Activated naive CD4-positive, alpha-beta T cell treated with anti-CD3 and anti-CD28 coated beads, Interleukin-2, amount 50 U/mL, for 24 hours (primary cell): ENCODE measurements around the gene CDK3.
"Not testable (repeated sequence)": the region's sequence is repeated elsewhere in the genome, so short reads cannot be mapped to it uniquely, and the experiment has no call there.

ENCODE experiments used
- H3K27ac Mint-ChIP-seq: one replicate; pipeline ENCODE4 v1.8.0; 2021; ENCODE audit warnings: mild to moderate bottlenecking, mixed read lengths
- H3K27me3 Mint-ChIP-seq: one replicate; pipeline ENCODE4 v1.8.0; 2021; ENCODE audit warnings: mixed read lengths
- H3K36me3 Mint-ChIP-seq: one replicate; pipeline ENCODE4 v1.8.0; 2021; ENCODE audit warnings: mixed read lengths
- H3K4me1 Mint-ChIP-seq: one replicate; pipeline ENCODE4 v1.8.0; 2021; ENCODE audit warnings: mixed read lengths
- H3K4me3 Mint-ChIP-seq: one replicate; pipeline ENCODE4 v1.8.0; 2021; ENCODE audit warnings: mild to moderate bottlenecking, mixed read lengths
- H3K9me3 Mint-ChIP-seq: one replicate; pipeline ENCODE4 v1.8.0; 2021; ENCODE audit warnings: mixed read lengths

Gene CDK3

DNA sequence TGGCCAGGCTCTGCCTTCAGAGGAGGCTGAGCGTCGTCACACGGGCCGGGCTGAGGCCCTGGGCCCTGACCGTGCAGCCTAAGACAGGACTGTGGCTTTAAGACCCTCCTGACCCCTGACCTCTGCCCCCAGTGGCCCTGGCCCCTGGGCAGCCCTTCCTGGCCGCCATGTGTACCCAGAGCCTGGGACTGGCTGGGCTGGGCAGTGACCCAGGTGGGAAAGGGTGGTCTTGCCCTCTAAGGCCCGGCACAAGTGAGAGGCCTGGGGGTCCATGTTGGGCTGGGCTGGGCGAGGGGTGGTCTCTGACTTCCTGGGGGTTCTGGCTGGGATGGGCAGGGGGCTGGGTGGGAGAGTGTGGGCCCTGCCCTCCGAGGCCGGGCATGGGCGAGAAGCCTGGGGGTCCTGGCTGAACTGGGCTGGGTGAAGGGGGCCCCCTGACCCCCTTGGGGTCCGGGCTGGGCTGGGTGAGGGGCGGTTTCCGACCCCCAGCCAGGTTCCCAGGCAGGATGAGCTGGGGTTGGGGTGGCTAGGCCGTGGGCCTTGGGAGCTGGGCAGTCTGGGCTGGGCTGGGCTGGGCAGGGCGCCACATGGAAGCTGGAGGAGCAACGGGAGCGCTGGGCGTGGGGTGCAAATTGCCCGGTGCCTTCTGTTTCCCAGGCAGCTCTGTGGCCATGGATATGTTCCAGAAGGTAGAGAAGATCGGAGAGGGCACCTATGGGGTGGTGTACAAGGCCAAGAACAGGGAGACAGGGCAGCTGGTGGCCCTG is at the start of gene CDK3:
CDK3 (plus strand) TSS at position 101 of the 767 bp plus-strand sequence; CDS start at position 672, 571 bp downstream.
- no peaks in the 10 kb centered on the region for H3K9me3 Mint-ChIP-seq

GRCh38 chr17:75950855-75951554 is 49.6 kb upstream of the CDK3 start:
- no peak overlapping the region for H3K4me3 Mint-ChIP-seq
- no peaks in the 10 kb centered on the region for H3K27me3 Mint-ChIP-seq
- no peak overlapping the region for H3K27ac Mint-ChIP-seq
- no peaks in the 10 kb centered on the region for H3K4me1 Mint-ChIP-seq
- no peaks in the 10 kb centered on the region for H3K9me3 Mint-ChIP-seq
- H3K36me3 Mint-ChIP-seq: peaks cover 9% of the 10 kb centered on the region

More for the DNA sequence above, at the start of gene CDK3:
- Mint-ChIP-seq H3K27ac (no peak within 1 kb of the TSS), H3K27me3 (no peaks in the 10 kb centered on the region), H3K4me1 (peaks cover 19% of the 10 kb centered on the region), H3K36me3 (no peaks in the 10 kb centered on the region), H3K4me3 (no peak within 1 kb of the TSS)

DNA sequence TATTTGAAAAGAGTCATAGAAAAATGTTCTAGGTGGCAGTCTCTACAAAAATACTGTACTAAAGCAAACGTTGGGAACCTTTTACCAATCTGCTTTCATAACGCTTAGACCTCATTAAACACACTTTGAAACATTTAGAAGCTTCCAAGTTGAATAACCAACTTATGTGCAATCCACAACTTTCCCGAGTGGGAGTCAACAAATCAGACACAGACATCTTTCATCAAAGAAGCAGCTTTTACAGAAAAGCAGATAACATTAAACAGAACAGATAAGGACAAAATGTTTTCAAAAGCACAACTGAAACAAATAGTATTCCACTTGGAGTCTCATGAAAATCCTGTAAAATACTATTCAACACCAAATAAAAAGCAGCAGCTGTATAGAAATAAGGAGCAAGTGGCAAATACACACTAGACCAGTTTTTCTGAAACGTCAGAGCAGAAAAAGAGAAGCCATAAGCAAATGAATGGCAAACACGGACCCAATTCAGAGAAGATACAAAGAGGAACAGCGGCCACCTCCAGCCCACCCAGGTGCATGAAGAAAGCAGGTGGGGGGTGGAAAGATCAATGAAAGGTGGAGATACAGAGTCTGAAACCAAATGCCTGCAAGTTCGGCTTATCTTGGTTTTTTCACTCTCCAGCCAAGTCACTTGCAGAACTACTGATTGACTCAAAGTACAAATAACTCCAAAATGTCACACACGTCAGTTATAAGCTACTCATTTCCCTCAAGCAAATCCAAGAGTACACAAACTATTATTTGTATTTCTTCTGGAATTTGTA is 41.4 kb upstream of the CDK3 start:
- Mint-ChIP-seq H3K9me3 (no peaks in the 10 kb centered on the region), H3K4me3 (no peak overlapping the region), H3K27ac (no peak overlapping the region), H3K27me3 (no peaks in the 10 kb centered on the region), H3K4me1 (peaks cover 9% of the 10 kb centered on the region), H3K36me3 (peaks cover 9% of the 10 kb centered on the region)

GRCh38 chr17:75959839-75960511 is 40.7 kb upstream of the CDK3 start:
- Mint-ChIP-seq H3K4me3 (no peak overlapping the region), H3K27me3 (no peaks in the 10 kb centered on the region), H3K36me3 (peaks cover 9% of the 10 kb centered on the region), H3K27ac (no peak overlapping the region), H3K9me3 (no peaks in the 10 kb centered on the region), H3K4me1 (peaks cover 13% of the 10 kb centered on the region)

DNA sequence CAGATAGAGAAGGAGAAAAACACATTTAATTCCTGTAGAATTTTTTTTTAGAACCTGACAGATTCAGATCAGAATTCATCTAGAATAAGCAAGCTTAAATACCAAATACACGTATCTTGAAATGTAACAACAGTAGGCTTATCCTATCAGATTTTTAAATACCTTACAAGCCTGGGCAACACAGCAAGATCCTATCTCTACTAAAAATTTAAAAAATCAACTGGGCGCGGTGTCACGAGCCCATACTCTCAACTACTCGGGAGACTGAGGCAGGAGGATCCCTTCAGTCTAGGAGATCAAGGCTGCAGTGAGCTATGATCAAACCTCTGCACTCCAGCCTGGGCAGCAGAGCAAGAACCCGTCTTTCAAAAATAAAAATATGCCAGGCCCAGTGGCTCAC is 35.2 kb upstream of the CDK3 start:
- Mint-ChIP-seq H3K27me3 (no peaks in the 10 kb centered on the region), H3K4me3 (no peak overlapping the region), H3K36me3 (peaks cover 2% of the 10 kb centered on the region), H3K27ac (no peak overlapping the region), H3K9me3 (no peaks in the 10 kb centered on the region), H3K4me1 (peaks cover 13% of the 10 kb centered on the region)

GRCh38 chr17:75969044-75969443 is 31.6 kb upstream of the CDK3 start:
- not testable (repeated sequence) for H3K4me3 Mint-ChIP-seq, H3K36me3 Mint-ChIP-seq, H3K27ac Mint-ChIP-seq, H3K27me3 Mint-ChIP-seq, H3K9me3 Mint-ChIP-seq
- H3K4me1 Mint-ChIP-seq: peaks cover 29% of the 10 kb centered on the region

DNA sequence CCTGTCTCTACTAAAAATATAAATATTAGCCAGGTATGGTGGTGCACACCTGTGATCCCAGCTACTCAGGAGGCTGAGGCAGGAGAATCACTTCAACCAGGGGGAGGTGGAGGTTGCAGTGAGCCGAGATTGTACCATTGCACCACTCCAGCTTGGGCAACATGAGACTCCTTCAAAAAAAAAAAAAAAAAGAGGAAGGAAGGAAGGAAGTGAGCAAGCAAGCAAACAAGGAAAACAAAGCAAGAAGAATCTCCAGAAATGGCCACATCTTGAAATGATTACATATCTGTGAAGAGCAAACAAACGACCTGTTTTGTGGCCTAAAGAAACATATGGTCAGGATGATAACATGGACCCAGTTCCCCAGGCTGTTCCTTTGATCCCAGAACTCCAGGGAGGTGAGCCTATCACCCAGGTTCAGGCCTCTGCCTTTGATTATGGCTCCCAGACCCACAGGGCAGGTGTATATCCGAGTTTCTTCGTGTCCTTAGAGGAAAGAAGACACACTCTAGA is 30.6 kb upstream of the CDK3 start:
- H3K27ac Mint-ChIP-seq: no peak overlapping the region
- H3K36me3 Mint-ChIP-seq: peaks cover 8% of the 10 kb centered on the region
- peaks cover 25% of the 10 kb centered on the region for H3K4me1 Mint-ChIP-seq
- H3K27me3 Mint-ChIP-seq: no peaks in the 10 kb centered on the region
- H3K9me3 Mint-ChIP-seq: no peaks in the 10 kb centered on the region
- no peak overlapping the region for H3K4me3 Mint-ChIP-seq

DNA sequence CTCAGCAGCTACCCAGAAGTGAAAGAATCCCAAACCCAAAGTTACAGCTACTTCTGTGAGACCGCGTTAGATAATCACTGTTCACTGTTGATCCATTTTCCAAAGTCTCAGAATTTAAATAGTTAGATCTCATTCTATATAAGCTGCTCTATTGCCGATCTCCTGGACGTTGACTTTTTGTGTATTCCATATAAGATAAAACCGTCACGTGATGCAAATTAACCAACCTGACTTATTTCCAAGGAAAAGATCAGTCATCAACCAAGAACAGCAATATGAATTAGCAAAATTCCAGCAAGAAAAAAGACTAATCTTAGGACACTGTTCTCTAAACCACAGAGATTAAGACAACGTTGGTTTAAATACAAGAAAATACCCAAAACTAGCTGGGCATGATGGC is 30.0 kb upstream of the CDK3 start:
- H3K36me3 Mint-ChIP-seq: peaks cover 8% of the 10 kb centered on the region
- no peak overlapping the region for H3K4me3 Mint-ChIP-seq
- peaks cover 28% of the 10 kb centered on the region for H3K4me1 Mint-ChIP-seq
- no peaks in the 10 kb centered on the region for H3K9me3 Mint-ChIP-seq
- H3K27ac Mint-ChIP-seq: no peak overlapping the region
- no peaks in the 10 kb centered on the region for H3K27me3 Mint-ChIP-seq

DNA sequence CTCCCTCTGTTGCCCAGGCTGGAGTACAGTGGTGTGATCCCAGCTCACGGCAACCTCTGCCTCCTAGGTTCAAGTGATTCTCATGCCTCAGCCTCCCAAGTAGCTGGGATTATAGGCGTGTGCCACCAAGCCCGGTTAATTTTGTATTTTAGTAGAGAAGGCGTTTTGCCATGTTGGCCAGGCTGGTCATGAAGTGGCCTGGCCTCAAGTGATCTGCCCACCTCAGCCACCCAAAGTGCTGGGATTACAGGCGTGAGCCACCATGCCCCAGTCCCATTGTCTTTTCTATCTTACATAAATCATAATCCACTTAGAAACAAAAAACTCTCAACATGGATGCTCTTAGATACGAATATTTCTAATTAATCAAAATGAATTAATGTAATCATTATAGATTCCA is 25.5 kb upstream of the CDK3 start:
- H3K9me3 Mint-ChIP-seq, H3K4me3 Mint-ChIP-seq, H3K27ac Mint-ChIP-seq, H3K27me3 Mint-ChIP-seq: not testable (repeated sequence)
- H3K4me1 Mint-ChIP-seq: peaks cover 52% of the 10 kb centered on the region
- H3K36me3 Mint-ChIP-seq: peaks cover 10% of the 10 kb centered on the region

GRCh38 chr17:75975757-75976174 is 24.9 kb upstream of the CDK3 start:
- Mint-ChIP-seq H3K27ac (peak overlapping the region; percentile 95), H3K36me3 (peaks cover 10% of the 10 kb centered on the region), H3K4me1 (peaks cover 58% of the 10 kb centered on the region), H3K27me3 (no peaks in the 10 kb centered on the region), H3K9me3 (no peaks in the 10 kb centered on the region), H3K4me3 (peak overlapping the region; percentile 36)

DNA sequence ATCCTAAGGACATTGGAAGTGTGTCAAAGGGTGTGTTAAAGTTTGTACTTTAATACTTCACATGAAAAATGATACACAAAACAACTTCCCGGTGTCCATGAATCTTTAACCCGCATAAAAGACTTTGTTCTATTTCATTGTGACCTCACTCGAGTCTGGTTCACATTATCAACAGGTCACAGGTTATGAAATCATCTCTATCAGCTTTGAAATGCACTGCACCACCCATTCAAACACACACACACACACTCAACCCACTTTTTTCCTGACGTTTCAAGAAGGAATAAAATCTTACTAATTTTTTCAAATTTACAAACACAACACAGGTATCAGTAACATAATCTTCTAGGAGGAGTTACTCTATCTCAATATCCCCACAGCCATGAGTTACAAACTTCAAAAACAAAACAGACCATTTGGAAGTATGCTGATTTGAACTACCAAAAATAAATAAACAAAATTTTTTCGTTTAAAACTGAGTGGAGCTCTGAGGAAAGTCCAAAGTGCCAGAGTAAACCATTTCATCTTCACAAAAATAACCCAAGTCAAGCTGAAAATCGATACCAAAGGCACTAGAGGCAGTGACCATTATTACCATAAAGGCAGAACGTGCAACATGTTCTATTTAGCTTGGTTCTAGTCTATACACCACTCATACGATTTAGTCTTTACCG is 24.3 kb upstream of the CDK3 start:
- Mint-ChIP-seq H3K9me3 (no peaks in the 10 kb centered on the region), H3K27me3 (no peaks in the 10 kb centered on the region), H3K36me3 (peaks cover 10% of the 10 kb centered on the region), H3K27ac (peak overlapping the region; percentile 61), H3K4me3 (peak overlapping the region; percentile 40), H3K4me1 (peaks cover 62% of the 10 kb centered on the region)

DNA sequence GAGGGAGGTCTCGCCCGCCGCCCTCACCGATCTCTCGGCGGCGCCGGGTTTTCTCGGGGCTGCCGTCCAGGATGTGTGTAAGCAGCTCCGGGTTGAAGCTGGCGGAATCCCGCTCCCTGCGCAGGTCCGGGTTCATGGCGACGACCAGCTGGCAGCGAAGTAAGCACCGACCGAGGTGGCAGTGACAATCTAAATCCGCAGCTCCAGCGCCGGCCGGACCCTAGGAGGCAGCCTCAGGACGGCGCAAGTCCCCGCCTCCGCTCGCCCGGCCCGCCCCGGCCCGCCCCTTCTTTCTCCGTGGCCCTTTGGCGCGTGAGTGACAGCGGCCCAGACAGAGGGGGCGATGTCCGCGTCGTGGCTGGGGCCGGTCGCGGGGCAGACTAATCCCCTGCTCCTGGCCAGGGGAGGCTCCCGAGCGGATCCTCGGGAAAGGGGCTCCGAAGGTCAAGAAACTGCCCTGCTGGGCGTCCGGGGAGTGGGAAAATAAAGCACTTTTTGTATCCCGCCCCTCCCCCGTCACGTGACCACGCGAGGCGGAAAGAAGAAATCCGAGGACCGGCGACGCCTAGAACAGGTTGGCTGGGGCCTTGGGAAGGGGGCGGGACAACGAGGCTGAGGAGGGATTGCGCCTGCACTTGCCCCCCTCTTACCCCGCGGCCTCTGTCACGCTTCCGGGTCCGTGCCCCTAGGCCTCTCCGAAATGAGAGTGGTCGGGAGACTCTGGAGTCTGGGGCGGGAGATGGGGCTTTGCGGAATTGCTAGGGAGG is 21.5 kb upstream of the CDK3 start, which contains the start of the genes ACOX1 and TEN1:
ACOX1 (minus strand) TSS at position 229 of the 767 bp plus-strand sequence; CDS start at position 136, 93 bp downstream.
TEN1 (plus strand) TSS at position 303 of the 767 bp plus-strand sequence. CDS start 6,953 bp downstream, outside the sequence.
- H3K9me3 Mint-ChIP-seq: no peaks in the 10 kb centered on the region
- H3K27ac Mint-ChIP-seq: peak within 1 kb of the TSS; percentile 100
- peaks cover 4% of the 10 kb centered on the region for H3K36me3 Mint-ChIP-seq
- H3K4me1 Mint-ChIP-seq: peaks cover 42% of the 10 kb centered on the region
- peak within 1 kb of the TSS; percentile 99 for H3K4me3 Mint-ChIP-seq
- H3K27me3 Mint-ChIP-seq: no peaks in the 10 kb centered on the region

DNA sequence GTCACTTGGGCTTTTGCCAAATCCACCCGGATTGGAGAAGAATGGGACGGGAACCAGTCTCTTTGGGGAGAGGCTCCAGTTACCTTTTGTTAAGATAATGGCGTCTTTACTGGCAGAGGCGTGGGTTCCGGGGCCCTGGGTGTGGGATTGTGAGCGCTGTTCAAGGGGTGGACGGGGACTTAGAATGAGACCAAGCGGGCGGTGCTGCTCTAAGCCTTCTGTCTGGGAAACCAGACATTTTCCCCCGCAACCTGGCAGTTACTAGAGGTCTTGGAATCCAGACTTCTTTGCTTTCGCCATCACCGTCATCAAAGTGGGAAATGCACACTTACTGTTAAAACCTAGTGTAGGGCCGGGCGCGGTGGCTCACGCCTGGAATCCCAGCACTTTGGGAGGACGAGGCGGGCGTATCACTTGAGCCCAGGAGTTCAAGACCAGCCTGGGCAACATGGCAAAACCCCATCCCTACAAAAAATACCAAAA is 20.9 kb upstream of the CDK3 start:
- no peaks in the 10 kb centered on the region for H3K27me3 Mint-ChIP-seq
- peaks cover 41% of the 10 kb centered on the region for H3K4me1 Mint-ChIP-seq
- H3K36me3 Mint-ChIP-seq: peaks cover 4% of the 10 kb centered on the region
- no peaks in the 10 kb centered on the region for H3K9me3 Mint-ChIP-seq
- H3K4me3 Mint-ChIP-seq: peak overlapping the region; percentile 99
- peak overlapping the region; percentile 100 for H3K27ac Mint-ChIP-seq
